Effector memory CD8-positive, alpha-beta T cell (primary cell): ENCODE results near the gene LPIN1.
"Not testable (repeated sequence)": the region's sequence is repeated elsewhere in the genome, so short reads cannot be mapped to it uniquely, and the experiment has no call there.

Experiments used
- ATAC-seq: fragments of 150-1000 bp; cut with Tn5 transposase; replicated peaks from 2 replicates; pipeline ENCODE4 v1.10.0; 2021; ENCODE audit warnings: mild to moderate bottlenecking, moderate library complexity
- DNase-seq, 3 experiments: peaks; one replicate each; pipeline ENCODE4 v3.0.0; 2021
- H3K27ac Mint-ChIP-seq, 2 donors: one replicate each; pipeline ENCODE4 v1.8.0; 2022; ENCODE audit warnings: mild to moderate bottlenecking in 2 of 2, mixed read lengths in 2 of 2, moderate library complexity in 2 of 2
- H3K27me3 Mint-ChIP-seq, 2 donors: one replicate each; pipeline ENCODE4 v1.8.0; 2022; ENCODE audit warnings: mixed read lengths in 2 of 2
- H3K36me3 Mint-ChIP-seq: one replicate; pipeline ENCODE4 v1.8.0; 2022; ENCODE audit warnings: mild to moderate bottlenecking, moderate library complexity, mixed read lengths; ENCODE audit not compliant: insufficient read depth
- H3K4me1 Mint-ChIP-seq, 2 donors: one replicate each; pipeline ENCODE4 v1.8.0; 2022; ENCODE audit warnings: low read depth in 2 of 2, mixed read lengths in 2 of 2
- H3K4me3 Mint-ChIP-seq, 2 donors: one replicate each; pipeline ENCODE4 v1.8.0; 2022; ENCODE audit warnings: mild to moderate bottlenecking in 2 of 2, mixed read lengths in 2 of 2, moderate library complexity in 2 of 2
- H3K9me3 Mint-ChIP-seq, 2 donors: one replicate each; pipeline ENCODE4 v1.8.0; 2022; ENCODE audit warnings: mixed read lengths in 2 of 2

LPIN1 gene

DNA sequence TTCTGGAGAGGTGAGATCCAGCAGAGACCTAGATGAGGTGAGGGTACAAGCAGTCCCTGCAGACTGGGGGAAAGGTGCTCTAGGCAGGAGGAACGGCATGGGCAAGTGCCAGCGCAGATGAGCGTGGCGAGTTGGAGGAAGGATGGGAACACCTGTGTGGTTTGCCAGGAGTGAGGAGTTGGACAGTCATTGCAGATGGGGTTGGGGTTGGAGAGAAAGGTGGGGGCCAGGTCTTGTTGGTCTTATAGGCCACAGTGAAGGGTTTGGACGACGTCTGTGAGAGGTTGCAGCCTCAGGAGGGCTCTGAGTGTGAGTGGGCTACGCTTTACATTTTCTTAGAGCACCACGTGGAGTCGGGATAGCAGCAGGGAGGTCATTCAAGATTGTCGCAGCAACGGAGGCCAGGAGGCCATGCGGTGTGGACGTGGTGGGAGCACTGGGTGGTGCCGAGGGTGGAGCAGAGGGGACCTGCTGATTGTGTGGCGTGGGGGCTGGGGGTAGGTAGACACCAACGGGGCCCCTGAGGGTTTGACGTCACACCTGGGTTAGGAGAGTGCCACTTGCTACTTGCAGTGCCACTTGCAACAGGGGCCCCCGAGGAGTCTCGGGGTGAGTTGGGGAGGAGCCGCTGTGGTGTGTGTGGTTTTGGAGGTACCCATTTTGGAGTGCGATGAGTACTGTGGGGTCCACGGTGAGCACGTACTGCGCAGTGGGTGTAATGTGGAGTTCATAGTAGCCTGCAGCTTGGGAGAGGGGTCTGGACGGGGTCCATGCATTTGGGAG lies 66.2 kb downstream of the LPIN1 start:
- peak overlapping the region; percentile 21 to 54 for H3K27ac Mint-ChIP-seq

DNA sequence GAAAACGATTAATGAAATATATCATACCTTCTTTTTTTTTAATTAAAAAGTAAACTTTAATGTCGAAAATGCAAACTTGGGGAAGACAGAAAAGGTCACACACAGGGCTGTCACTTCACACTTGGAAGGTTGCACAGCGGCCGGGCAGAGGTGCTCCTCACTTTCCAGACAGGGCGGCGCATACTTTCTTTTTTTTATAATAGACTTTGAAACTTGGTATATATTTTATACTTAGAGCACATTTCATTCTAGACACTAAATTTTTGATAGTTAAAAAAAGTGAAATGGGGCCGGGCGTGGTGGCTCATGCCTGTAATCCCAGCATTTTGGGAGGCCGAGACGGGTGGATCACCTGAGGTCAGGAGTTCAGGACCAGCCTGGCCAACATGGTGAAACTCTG lies 66.9 kb downstream of the LPIN1 start:
- ATAC-seq, DNase-seq, H3K9me3 Mint-ChIP-seq, H3K4me3 Mint-ChIP-seq, H3K27me3 Mint-ChIP-seq: not testable (repeated sequence)
- Mint-ChIP-seq H3K36me3 (peaks cover 63% of the 10 kb centered on the region), H3K4me1 (peaks cover 8 to 20% of the 10 kb centered on the region in 2 donors), H3K27ac (peak overlapping the region; percentile 3 to 54)

More for the DNA sequence above, 66.2 kb downstream of the LPIN1 start:
- Mint-ChIP-seq H3K9me3 (no peaks in the 10 kb centered on the region), H3K4me1 (peaks cover 8 to 25% of the 10 kb centered on the region in 2 donors), H3K27me3 (no peaks in the 10 kb centered on the region), H3K36me3 (peaks cover 65% of the 10 kb centered on the region), H3K4me3 (no peak overlapping the region)
- DNase-seq (no peak), ATAC-seq (no peak)

DNA sequence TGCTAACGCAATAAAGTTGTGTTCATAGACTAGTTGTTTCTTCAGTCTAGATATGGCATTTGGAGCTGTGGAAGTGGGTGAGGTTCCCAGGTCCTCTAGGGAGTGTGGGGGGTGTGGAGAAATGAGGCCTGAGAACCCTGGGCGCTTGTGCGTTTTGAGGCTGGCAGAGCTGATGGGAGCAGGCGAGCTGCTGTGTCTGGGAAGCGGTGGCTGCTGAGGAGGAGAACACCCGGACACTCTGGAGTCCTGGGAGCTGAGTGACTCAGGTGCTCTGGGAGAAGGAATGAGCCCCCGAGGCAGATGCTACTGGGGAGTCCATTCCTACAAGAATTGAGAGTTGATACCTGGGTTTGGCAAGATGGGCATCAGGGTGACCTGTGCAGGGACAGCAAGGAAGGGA lies 67.5 kb downstream of the LPIN1 start:
- no peak for ATAC-seq
- peak overlapping the region; percentile 3 to 71 for H3K27ac Mint-ChIP-seq

DNA sequence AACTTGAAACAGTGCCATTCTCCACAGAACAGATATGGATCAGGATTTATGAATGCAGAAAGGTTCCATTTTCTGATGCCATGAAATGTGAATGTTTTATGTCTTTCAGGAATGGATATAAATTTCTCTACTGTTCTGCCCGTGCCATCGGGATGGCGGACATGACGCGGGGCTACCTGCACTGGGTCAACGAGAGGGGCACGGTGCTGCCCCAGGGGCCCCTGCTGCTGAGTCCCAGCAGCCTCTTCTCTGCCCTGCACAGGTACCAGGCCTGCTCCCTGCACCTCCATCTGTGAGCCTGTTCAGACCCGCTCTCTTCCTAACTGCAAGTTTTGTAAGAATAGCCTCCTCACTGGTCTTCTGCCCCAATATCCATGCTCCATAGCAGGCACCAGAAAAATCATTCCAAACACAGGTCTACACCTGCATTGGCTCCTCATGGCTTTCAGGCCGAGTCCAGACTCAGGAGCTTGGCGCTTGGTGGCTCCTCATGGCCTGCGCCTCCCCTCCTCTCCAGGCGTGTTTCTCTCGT lies 68.6 kb downstream of the LPIN1 start:
- ATAC-seq (no peak), DNase-seq (no peak)
- Mint-ChIP-seq H3K9me3 (no peaks in the 10 kb centered on the region), H3K27me3 (no peaks in the 10 kb centered on the region), H3K4me3 (no peak overlapping the region), H3K4me1 (peaks cover 8 to 17% of the 10 kb centered on the region in 2 donors), H3K36me3 (peaks cover 67% of the 10 kb centered on the region), H3K27ac (no peak overlapping the region)

More for the DNA sequence above, 67.5 kb downstream of the LPIN1 start:
- no peak overlapping the region for H3K4me3 Mint-ChIP-seq
- H3K36me3 Mint-ChIP-seq: peaks cover 59% of the 10 kb centered on the region
- H3K9me3 Mint-ChIP-seq: no peaks in the 10 kb centered on the region
- H3K27me3 Mint-ChIP-seq: no peaks in the 10 kb centered on the region
- H3K4me1 Mint-ChIP-seq: peaks cover 8 to 20% of the 10 kb centered on the region in 2 donors
- no peak for DNase-seq

DNA sequence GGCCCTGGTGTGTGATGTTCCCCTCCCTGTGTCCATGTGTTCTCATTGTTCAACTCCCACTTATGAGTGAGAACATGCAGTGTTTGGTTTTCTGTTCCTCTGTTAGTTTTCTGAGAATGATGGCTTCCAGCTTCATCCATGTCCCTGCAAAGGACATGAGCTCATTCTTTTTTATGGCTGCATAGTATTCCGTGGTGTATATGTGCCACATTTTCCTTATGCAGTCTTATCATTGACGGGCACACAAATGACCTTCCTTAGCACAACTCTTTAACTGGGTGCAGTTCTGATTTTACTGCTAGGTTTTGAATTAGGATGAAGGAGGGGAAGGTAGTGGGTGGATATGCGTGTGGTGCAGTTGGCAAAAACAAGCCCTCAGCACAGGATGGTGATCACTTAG lies 70.5 kb downstream of the LPIN1 start:
- H3K9me3 Mint-ChIP-seq, H3K27ac Mint-ChIP-seq, H3K4me3 Mint-ChIP-seq, H3K27me3 Mint-ChIP-seq, ATAC-seq, DNase-seq: not testable (repeated sequence)
- Mint-ChIP-seq H3K4me1 (peaks cover 8 to 15% of the 10 kb centered on the region in 2 donors), H3K36me3 (peaks cover 67% of the 10 kb centered on the region)

DNA sequence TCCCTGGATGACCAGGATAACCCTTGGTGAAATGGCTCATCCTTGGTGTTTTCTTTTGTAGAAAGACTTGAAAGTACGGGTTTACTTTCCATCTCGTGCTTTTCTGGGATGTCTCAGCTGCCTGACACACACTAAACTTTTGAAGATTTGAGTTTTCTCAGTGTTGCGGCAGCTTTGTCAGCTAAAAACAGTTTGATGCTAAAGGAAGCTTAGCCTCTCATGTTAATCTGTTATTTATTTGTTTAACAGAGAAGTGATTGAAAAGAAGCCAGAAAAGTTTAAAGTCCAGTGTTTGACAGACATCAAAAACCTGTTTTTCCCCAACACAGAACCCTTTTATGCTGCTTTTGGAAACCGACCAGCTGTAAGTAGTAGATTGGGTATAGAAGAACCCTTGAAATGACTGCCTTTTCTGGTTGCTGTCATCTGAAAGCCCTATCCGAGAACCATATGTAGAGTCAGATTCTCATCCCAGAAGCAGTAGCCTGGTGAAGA lies 72.8 kb downstream of the LPIN1 start:
- ATAC-seq: no peak
- H3K27ac Mint-ChIP-seq: peak overlapping the region in 1 of 2 donors; percentile 25
- no peaks in the 10 kb centered on the region for H3K27me3 Mint-ChIP-seq
- no peaks in the 10 kb centered on the region for H3K9me3 Mint-ChIP-seq
- peaks cover 62% of the 10 kb centered on the region for H3K36me3 Mint-ChIP-seq
- no peak overlapping the region for H3K4me3 Mint-ChIP-seq
- DNase-seq: no peak
- H3K4me1 Mint-ChIP-seq: peaks cover 2 to 4% of the 10 kb centered on the region in 2 donors

DNA sequence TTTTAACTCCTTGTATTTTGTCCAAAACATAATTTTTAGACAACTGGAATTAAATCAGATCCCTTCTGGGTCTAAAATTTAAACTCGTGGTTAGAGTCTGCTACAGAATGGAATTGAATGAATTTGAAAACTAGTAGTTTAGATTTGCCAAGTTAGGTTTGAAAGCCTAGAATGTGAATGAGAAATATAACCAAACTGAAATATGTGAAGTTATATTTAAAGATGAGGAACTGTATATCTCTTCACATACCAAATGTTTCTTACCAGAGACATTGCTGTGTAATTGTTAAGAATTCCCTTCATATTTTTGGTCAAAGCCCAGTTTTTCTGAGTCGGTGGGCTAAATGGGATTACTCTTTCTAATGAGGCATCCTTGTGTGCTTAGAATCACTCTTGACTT lies 74.2 kb downstream of the LPIN1 start:
- no peaks in the 10 kb centered on the region for H3K27me3 Mint-ChIP-seq
- DNase-seq (no peak), ATAC-seq (no peak)
- no peaks in the 10 kb centered on the region for H3K4me1 Mint-ChIP-seq
- H3K27ac Mint-ChIP-seq: no peak overlapping the region
- no peak overlapping the region for H3K4me3 Mint-ChIP-seq
- peaks cover 65% of the 10 kb centered on the region for H3K36me3 Mint-ChIP-seq
- H3K9me3 Mint-ChIP-seq: no peaks in the 10 kb centered on the region

DNA sequence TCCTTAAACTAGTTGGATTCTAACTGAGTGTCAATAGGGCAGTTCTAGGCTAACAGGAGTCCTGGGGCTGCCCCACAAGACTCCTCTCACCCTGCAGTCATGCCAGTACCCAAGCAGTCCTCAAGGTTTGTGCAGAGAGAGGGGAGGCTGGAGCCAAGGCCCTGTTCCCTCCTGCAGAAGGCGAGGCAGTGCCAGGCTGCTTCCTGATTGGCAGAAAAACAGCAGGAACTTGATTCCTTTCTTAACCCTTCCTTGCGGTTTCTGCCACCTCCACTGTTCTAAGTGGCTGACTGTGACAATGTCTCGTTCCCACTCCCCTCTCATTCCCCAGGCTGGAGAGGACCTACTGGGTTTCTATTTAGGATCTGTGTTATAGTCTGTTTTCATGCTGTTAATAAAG lies 75.3 kb downstream of the LPIN1 start:
- Mint-ChIP-seq H3K9me3 (no peaks in the 10 kb centered on the region), H3K4me3 (no peak overlapping the region), H3K27ac (no peak overlapping the region), H3K27me3 (no peaks in the 10 kb centered on the region), H3K36me3 (peaks cover 67% of the 10 kb centered on the region), H3K4me1 (no peaks in the 10 kb centered on the region)
- no peak for DNase-seq
- no peak for ATAC-seq

DNA sequence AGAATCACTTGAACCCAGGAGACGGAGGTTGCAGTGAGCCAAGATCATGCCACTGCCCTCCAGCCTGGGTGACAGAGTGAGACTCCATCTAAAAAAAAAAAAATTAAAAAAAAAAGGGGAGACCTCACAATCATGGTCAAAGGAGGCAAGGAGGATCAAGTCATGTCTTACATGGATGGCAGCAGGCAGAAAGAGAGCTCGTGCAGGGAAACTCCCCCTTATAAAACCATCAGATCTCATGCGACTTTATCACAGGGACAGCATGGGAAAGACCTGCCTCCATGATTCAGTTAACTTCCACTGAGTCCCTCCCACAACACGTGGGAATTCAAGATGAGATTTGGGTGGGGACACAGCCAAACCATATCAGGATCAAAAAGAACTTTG lies 75.9 kb downstream of the LPIN1 start:
- H3K4me3 Mint-ChIP-seq, H3K27ac Mint-ChIP-seq, H3K9me3 Mint-ChIP-seq, DNase-seq, ATAC-seq, H3K27me3 Mint-ChIP-seq, H3K4me1 Mint-ChIP-seq: not testable (repeated sequence)
- H3K36me3 Mint-ChIP-seq: peaks cover 66% of the 10 kb centered on the region

DNA sequence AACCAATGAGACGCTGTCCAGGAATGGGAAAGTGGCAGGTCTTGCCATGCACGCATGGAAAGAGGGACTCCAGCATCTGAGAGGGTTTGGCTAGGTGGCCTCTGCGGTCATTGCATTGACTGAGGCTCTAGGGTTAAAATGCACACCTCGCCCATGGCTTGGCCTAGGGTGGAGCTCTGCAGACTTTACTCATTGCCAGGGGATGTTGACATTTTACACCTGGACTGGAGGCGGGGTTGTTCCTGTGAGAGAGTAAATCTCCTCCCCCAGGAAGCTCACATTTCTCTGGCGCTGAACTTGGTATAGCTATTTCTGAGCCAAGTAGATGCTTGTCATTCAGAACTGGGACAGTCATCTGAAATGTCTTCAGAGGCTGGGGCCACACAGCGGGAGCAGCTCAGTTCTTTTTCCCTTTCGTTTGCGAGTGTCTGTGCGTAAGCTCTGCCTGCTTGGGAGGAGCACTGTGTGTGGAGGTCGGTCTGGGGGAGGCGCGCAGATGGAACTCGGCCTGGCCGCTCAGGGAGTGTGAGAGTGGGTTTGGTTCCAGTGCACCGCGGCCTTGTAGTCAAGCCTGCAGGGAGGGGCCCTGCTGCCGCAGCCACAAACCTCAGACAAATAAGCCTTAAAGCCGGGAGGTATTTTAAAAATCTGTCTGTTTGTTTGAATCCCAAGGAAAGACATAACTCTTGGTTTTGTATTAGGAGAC lies 76.5 kb downstream of the LPIN1 start:
- no peak overlapping the region for H3K4me3 Mint-ChIP-seq
- no peak overlapping the region for H3K27ac Mint-ChIP-seq
- ATAC-seq (no peak), DNase-seq (no peak)
- H3K4me1 Mint-ChIP-seq: peaks cover 0 to 6% of the 10 kb centered on the region in 2 donors
- peaks cover 67% of the 10 kb centered on the region for H3K36me3 Mint-ChIP-seq
- H3K9me3 Mint-ChIP-seq: no peaks in the 10 kb centered on the region
- H3K27me3 Mint-ChIP-seq: no peaks in the 10 kb centered on the region

DNA sequence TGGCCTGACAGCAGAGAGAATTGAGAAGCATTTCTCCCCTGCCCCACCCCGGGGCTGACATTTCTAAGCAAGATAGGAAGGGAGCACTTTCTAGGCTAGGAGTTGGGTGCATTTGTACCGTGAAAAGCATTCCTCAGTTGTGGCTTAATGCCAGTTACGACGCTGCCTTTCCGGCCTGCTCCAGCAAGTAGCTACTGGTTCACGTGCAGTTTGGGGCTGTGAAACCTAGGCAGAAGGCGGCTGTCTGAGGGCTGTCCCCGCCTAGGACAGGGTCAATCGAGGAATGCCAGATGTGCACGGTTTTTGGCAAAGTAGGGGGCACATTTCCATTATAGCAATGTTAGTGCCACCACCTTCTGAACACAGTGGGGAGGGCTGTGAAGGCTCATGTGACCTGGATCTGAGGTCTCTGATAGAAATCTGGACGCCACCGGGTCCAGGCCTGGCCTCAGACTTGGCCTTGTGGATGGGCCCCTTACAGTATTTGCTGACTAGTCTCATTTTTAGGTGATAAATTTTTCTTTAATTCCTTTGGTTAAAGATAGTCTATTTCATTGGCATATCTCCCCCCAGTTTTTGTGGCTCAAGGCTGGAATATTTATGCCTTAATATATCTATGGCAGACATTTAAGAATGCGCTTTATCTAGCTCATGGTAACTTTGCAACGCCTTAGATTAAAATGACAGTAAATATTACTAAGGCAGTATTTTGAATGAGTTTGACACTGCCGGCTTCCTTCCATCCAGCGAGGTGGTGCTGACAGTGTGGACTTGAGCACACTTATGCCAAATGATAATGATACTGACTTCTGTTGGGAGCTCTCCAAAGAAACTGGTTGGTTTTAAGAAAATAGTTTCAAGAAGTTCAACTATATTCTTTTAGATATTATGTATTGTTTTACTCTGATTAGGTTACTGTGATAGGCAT lies 78.7 kb downstream of the LPIN1 start:
- Mint-ChIP-seq H3K27ac (no peak overlapping the region), H3K4me3 (no peak overlapping the region), H3K9me3 (no peaks in the 10 kb centered on the region), H3K36me3 (peaks cover 56% of the 10 kb centered on the region), H3K4me1 (peaks cover 7 to 13% of the 10 kb centered on the region in 2 donors), H3K27me3 (no peaks in the 10 kb centered on the region)
- DNase-seq (no peak), ATAC-seq (no peak)

DNA sequence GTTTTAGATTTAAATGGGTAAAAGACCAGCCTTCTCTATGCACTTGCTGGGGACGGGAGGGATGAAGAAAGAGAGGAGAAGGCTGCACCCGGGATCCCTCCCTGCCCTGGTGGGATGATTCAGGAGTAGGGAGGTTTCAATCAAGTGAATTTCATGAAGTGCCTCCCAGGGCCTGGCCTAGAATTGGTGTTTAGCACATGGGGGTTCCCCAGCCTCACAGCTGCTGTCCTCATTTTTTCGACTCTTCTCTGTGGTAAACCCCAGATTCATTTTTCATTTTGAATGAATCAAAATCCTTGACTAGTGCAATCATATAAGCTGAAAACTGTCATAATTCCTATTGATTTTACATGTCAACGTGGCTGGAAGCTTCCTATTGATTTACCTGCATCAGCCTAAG lies 81.1 kb downstream of the LPIN1 start:
- ATAC-seq (peak; percentile 26), DNase-seq (no peak)
- Mint-ChIP-seq H3K4me1 (peaks cover 11 to 20% of the 10 kb centered on the region in 2 donors), H3K27ac (peak overlapping the region in 1 of 2 donors; percentile 20), H3K27me3 (no peaks in the 10 kb centered on the region), H3K9me3 (no peaks in the 10 kb centered on the region), H3K4me3 (peak overlapping the region in 1 of 2 donors; percentile 17), H3K36me3 (peaks cover 39% of the 10 kb centered on the region)

DNA sequence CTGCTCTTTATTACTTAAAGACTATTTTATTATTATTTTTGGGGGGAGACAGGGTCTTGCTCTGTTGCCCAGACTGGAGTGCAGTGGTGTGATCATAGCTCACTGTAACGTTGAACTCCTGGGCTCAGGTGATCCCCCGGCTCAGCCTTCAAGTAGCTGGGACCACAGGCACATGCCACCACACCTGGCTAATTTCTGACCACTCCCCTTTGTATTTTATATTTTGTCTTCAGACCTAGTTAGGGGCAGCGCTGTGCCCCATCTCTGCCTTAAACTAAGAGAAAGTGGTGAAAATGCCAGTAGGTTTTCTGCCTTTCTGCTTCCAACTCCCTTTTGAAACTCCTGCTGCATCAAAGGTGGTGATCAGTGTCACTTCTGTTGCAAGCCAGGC lies 82.5 kb downstream of the LPIN1 start:
- peaks cover 39% of the 10 kb centered on the region for H3K36me3 Mint-ChIP-seq
- H3K4me1 Mint-ChIP-seq: peaks cover 14 to 24% of the 10 kb centered on the region in 2 donors
- no peak for ATAC-seq
- H3K4me3 Mint-ChIP-seq: peak overlapping the region in 1 of 2 donors; percentile 64
- H3K27me3 Mint-ChIP-seq: no peaks in the 10 kb centered on the region
- H3K9me3 Mint-ChIP-seq: no peaks in the 10 kb centered on the region
- peak overlapping the region in 1 of 2 donors; percentile 35 for H3K27ac Mint-ChIP-seq
- DNase-seq: no peak
